Ovary (tissue), 3 donors: ENCODE measurements around the gene SEMA5B.

ENCODE experiments used
- EP300 ChIP-seq: sonication (generic); formaldehyde crosslinking; IDR thresholded peaks from one replicate; pipeline ENCODE4 v1.6.1; 2017; ENCODE audit warnings: antibody characterized with exemption
- POLR2A ChIP-seq: fragments of 450-650 bp; IDR thresholded peaks from one replicate; pipeline ENCODE4 v1.6.1; 2017; ENCODE audit warnings: antibody characterized with exemption, mild to moderate bottlenecking, moderate library complexity
- TF ChIP-seq, protein P1 (sequence below), 3 donors: fragments of 450-650 bp in 2 of 3; fragments of 200-600 bp in 1 of 3; IDR thresholded peaks; one replicate each; pipeline versions ENCODE4 v1.5.1 to v1.8.0; 2016 to 2022; ENCODE audit warnings: antibody characterized with exemption in 3 of 3, mild to moderate bottlenecking in 1 of 3
- donor health status: DM: no; HTN: no; CAD: no.

DNA sequence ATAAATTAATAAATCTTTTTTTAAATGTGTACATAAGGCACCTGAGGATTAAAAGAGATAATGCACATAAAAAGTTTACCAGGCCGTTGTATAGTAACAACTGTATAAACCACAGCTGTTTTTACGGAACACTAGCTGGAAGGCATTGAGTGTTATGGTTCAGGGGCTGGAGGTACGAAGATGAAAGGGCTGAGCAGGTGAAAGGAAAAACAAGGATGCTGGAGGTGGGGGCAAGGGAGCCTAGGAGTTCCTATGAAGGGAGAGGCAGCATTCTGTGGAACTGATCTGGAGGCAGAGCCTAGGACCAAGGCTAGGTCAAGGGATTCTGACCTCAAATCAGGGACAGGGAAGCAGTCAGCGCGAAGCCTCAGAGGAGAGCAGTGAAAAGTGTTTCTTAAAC, 8.0 kb downstream of the SEMA5B start:
- TF ChIP-seq, protein P1, sequence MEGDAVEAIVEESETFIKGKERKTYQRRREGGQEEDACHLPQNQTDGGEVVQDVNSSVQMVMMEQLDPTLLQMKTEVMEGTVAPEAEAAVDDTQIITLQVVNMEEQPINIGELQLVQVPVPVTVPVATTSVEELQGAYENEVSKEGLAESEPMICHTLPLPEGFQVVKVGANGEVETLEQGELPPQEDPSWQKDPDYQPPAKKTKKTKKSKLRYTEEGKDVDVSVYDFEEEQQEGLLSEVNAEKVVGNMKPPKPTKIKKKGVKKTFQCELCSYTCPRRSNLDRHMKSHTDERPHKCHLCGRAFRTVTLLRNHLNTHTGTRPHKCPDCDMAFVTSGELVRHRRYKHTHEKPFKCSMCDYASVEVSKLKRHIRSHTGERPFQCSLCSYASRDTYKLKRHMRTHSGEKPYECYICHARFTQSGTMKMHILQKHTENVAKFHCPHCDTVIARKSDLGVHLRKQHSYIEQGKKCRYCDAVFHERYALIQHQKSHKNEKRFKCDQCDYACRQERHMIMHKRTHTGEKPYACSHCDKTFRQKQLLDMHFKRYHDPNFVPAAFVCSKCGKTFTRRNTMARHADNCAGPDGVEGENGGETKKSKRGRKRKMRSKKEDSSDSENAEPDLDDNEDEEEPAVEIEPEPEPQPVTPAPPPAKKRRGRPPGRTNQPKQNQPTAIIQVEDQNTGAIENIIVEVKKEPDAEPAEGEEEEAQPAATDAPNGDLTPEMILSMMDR (IDR thresholded peaks at IDR 0.05), result no peak
- no peak for TF ChIP-seq POLR2A
- TF ChIP-seq EP300, result no peak
